C4-2B (cell line): ENCODE data around the gene TRUB2.

ENCODE experiments used
- ZFX ChIP-seq: fragments of 450-650 bp; IDR thresholded peaks from 2 replicates; pipeline ENCODE4 v1.6.1; 2017
- TF ChIP-seq, protein P1 (sequence below): fragments of 450-650 bp; conservative IDR thresholded peaks from 2 replicates; pipeline ENCODE4 v1.5.1; 2017; ENCODE audit warnings: mild to moderate bottlenecking

DNA sequence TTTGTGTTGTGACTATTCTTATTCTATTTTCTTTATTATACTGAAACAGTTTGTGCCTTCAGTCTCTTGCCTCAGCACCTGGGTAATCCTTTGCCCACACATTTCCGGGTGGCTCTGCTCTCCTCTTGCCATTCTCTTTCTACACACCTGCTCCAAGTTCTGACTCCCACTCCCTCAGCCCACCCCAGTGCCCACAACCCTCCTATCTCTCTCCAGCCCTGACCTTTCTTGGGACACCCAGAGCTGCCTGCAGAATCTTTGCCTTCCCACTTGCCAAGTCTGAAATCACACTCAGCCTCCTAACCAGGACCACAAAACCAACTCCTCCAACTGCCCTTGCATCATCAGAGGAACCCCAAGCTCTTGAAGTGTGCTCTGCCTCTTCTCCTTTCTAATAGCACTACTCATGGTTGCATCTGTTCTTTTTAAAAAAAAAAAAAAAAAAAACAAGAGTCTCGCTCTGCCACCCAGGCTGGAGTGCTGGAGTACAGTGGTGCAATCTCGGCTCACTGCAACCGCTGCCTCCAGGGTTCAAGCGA lies 42.1 kb downstream of the TRUB2 start:
- TF ChIP-seq, protein P1, sequence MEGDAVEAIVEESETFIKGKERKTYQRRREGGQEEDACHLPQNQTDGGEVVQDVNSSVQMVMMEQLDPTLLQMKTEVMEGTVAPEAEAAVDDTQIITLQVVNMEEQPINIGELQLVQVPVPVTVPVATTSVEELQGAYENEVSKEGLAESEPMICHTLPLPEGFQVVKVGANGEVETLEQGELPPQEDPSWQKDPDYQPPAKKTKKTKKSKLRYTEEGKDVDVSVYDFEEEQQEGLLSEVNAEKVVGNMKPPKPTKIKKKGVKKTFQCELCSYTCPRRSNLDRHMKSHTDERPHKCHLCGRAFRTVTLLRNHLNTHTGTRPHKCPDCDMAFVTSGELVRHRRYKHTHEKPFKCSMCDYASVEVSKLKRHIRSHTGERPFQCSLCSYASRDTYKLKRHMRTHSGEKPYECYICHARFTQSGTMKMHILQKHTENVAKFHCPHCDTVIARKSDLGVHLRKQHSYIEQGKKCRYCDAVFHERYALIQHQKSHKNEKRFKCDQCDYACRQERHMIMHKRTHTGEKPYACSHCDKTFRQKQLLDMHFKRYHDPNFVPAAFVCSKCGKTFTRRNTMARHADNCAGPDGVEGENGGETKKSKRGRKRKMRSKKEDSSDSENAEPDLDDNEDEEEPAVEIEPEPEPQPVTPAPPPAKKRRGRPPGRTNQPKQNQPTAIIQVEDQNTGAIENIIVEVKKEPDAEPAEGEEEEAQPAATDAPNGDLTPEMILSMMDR: no peak
- TF ChIP-seq ZFX: no peak
